ENCODE results near the gene OLFM4.

DNA sequence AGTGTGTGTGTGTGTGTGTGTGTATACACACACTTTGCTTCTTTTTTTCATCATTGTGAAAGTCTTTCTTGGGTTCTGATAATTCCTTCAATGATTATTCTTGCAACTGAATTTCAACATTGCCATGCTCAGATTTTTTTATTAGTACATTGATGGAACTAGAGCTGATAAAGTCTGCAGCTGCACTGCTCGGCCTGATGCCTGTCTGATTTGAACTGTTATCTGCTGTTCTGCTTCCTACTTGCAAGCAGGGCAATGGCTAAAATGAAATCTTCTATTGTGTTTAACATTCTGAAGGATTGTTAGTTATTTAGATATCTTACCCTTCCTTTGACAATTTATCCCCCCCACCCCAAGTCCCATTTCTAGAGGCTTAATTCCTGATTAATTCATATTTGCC lies 61.3 kb downstream of the OLFM4 start:
- TF ChIP-seq, protein P1, sequence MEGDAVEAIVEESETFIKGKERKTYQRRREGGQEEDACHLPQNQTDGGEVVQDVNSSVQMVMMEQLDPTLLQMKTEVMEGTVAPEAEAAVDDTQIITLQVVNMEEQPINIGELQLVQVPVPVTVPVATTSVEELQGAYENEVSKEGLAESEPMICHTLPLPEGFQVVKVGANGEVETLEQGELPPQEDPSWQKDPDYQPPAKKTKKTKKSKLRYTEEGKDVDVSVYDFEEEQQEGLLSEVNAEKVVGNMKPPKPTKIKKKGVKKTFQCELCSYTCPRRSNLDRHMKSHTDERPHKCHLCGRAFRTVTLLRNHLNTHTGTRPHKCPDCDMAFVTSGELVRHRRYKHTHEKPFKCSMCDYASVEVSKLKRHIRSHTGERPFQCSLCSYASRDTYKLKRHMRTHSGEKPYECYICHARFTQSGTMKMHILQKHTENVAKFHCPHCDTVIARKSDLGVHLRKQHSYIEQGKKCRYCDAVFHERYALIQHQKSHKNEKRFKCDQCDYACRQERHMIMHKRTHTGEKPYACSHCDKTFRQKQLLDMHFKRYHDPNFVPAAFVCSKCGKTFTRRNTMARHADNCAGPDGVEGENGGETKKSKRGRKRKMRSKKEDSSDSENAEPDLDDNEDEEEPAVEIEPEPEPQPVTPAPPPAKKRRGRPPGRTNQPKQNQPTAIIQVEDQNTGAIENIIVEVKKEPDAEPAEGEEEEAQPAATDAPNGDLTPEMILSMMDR (IDR thresholded peaks at IDR 0.05): no peak
- TF ChIP-seq POLR2A (IDR thresholded peaks at IDR 0.05): no peak
